Measurements from ENCODE around the gene TMPRSS6.

TMPRSS6 gene

DNA sequence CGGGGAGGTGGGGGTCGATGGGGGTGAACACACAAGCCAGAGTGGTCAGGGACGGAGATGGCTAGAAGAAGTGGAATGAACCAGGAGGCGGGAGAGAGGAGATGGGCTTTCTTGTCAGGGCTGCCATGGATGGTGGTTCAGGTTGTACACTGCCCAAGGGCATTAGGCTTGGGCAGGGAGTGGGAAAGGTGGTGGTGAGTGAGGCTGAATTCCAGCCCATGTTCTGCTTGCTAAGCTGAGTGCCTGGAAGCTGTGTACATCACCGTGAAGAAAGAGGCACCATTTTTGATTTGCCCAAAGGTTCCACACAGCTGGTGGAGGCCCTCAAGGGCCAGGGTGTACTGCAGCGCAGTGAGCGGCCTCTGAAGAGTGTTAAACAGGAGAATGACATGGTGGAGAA, 23.3 kb upstream of the TMPRSS6 start:
- H3K27me3 Mint-ChIP-seq (ENCODE audit: low read depth) = no peaks in the 10 kb centered on the region
- H3K9me3 Mint-ChIP-seq = no peaks in the 10 kb centered on the region
- peak overlapping the region; percentile 65 for H3K27ac Mint-ChIP-seq
- peaks cover 52% of the 10 kb centered on the region for H3K36me3 Mint-ChIP-seq (ENCODE audit: low read depth)
- no peak overlapping the region for H3K4me3 Mint-ChIP-seq
- H3K4me1 Mint-ChIP-seq (ENCODE audit: low read depth) = peaks cover 21% of the 10 kb centered on the region

DNA sequence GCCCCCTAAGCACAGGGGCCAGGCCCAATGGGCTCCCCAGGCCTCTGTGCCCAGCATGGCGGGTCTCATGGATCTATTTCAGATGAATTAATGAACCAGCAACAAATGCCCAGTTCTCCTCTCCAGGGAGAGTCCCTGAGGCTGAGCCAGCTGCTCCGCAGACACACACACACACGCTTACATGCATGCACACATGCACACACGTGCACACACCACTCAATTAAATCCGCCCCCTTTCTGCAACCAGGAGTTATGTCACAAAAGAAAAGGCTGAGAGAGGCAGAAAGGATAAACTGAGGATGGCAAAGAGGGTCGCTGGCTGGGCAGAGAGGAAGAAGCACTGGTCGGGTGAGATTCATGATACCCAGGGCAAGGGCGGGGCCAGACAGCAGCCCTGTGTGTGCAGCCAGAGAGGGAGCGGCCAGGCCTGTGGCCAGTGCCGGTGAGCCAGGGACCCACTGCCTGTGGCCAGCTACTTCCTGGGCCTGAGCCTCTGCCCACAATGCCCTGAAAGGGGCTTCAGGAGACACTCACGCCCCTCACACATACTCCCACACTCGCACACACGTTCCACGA, 20.4 kb upstream of the TMPRSS6 start:
- H3K27ac Mint-ChIP-seq = peak overlapping the region; percentile 14
- H3K27me3 Mint-ChIP-seq (ENCODE audit: low read depth) = no peaks in the 10 kb centered on the region
- H3K4me1 Mint-ChIP-seq (ENCODE audit: low read depth) = peaks cover 25% of the 10 kb centered on the region
- no peaks in the 10 kb centered on the region for H3K9me3 Mint-ChIP-seq
- peaks cover 46% of the 10 kb centered on the region for H3K36me3 Mint-ChIP-seq (ENCODE audit: low read depth)
- H3K4me3 Mint-ChIP-seq = no peak overlapping the region

DNA sequence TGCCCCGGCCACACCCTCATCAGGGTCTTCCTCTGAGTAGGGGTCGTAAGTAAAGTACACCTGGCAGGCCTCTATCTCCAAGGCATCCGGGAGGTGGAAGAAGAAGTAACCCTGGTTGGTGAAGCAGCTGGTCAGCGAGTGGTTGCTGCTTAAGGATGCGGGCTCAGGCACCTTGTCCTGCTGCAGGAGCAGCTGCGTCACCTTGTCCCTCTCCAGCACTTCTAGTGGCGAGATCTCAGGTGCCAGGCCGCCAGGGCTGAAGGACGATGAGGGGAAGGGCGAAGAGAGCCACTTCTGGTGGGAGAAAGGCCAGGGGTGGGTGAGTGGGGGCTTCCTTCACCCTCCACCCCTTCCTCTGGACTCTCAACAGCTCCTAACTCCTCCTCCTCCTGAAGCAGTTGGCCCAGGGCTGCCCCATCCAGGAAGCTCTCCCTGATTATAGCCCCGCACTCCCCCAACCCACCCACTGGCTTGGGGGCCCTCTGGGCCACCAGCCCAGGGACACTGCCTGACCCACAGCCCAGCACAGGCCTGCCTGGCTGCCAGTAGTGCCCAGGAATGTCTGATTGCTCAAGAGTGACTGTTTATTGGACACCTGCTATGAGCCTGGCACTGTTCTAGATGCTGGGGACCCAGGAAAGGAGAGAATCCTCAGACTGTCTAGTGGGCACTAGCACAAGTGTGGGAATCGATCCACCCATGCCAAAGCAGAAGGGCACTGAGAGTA, 19.2 kb upstream of the TMPRSS6 start:
- Mint-ChIP-seq H3K4me3 (no peak overlapping the region), H3K36me3 (ENCODE audit: low read depth) (peaks cover 45% of the 10 kb centered on the region), H3K27me3 (ENCODE audit: low read depth) (no peaks in the 10 kb centered on the region), H3K27ac (peak overlapping the region; percentile 20), H3K4me1 (ENCODE audit: low read depth) (peaks cover 35% of the 10 kb centered on the region), H3K9me3 (no peaks in the 10 kb centered on the region)

DNA sequence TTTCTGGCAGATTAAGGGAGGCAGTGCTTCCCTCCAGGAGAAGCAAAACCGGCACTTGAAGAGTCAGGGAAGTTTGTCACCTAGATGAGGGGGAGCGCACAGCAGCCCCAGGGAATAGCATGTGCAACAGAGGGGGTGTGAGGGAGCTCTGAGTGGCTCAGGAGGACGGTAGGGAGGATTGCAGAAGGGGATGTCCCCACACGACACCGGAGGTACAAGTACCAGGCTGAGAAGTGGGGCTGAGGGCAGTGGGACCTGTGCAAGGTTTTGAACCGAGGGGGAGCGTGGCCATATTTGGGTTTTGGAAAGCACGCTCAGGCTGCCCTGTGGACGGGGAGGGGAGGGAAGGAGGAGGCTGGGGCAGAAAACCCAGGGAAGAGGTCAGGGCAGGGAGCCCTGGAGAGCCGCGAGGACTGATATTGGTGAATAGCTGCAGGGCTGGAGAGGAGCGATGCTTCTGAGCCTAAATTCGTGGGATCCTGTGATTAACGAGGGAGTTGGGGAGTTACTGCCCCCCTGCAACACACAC, 17.9 kb upstream of the TMPRSS6 start:
- H3K36me3 Mint-ChIP-seq (ENCODE audit: low read depth) = peaks cover 39% of the 10 kb centered on the region
- peak overlapping the region; percentile 69 for H3K27ac Mint-ChIP-seq
- no peaks in the 10 kb centered on the region for H3K9me3 Mint-ChIP-seq
- H3K27me3 Mint-ChIP-seq (ENCODE audit: low read depth) = no peaks in the 10 kb centered on the region
- no peak overlapping the region for H3K4me3 Mint-ChIP-seq
- H3K4me1 Mint-ChIP-seq (ENCODE audit: low read depth) = peaks cover 42% of the 10 kb centered on the region

DNA sequence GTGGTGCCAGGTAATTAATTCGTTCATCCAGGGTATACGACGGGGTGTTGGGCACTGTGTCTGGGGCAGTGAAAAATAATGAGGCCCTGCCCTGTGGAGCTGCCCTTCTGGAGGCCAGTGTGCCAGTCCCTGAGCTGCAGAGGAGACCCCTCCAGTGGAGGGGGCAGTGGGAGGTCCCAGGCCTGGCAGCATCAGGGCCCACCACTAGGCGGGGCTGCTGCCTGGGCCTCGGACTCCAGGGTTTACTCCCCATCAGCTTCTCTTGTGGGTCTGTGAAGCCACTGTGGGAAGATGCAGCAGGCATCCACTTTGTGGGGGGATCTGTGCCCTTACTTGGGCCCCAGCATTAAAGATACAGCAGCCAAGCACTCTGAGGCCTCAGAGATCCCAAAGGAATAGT, 17.4 kb upstream of the TMPRSS6 start:
- Mint-ChIP-seq H3K9me3 (no peaks in the 10 kb centered on the region), H3K27ac (peak overlapping the region; percentile 69), H3K36me3 (ENCODE audit: low read depth) (peaks cover 37% of the 10 kb centered on the region), H3K4me3 (no peak overlapping the region), H3K4me1 (ENCODE audit: low read depth) (peaks cover 46% of the 10 kb centered on the region), H3K27me3 (ENCODE audit: low read depth) (no peaks in the 10 kb centered on the region)

DNA sequence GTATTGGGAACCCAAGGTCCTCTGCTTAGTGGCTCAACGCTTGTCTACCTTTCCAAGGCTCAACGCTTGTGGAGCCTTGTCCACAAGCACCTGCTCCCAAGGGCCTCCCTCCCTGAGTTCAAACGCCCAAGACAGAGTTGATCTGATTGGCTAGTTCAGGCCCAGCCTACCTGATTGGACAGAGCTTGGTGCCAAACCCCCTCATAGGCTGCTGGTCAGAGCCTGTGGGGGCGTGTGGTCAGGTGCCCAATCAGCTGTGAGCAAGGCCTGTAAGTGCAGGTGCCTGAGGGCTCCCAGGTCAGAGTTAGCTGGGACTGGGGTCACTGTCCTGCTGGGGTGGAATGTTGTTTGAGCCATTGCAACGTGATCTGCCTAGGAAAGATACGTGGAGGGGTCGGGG, 16.9 kb upstream of the TMPRSS6 start:
- Mint-ChIP-seq H3K27me3 (ENCODE audit: low read depth) (no peaks in the 10 kb centered on the region), H3K36me3 (ENCODE audit: low read depth) (peaks cover 36% of the 10 kb centered on the region), H3K4me3 (no peak overlapping the region), H3K9me3 (no peaks in the 10 kb centered on the region), H3K27ac (peak overlapping the region; percentile 69), H3K4me1 (ENCODE audit: low read depth) (peaks cover 48% of the 10 kb centered on the region)

DNA sequence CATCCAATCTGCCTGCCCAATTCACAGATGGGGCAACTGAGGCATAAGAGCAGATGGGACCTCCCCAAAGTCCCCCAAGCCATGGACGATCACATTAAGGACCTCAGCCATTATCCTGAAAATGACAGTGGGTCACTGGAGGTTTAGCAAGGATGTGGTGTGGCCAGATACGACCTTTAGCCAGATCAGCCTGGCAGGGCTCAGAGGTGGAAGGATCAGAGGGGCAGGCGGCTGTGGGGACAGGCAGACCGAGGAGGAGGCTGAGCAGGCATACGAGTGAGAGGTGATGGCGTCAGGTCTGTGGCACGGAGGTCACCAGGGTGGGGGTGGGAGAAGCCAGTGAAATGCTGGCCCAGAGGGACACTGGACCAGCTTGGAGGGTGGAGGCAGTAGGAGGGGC, 14.1 kb upstream of the TMPRSS6 start:
- no peak overlapping the region for H3K4me3 Mint-ChIP-seq
- H3K36me3 Mint-ChIP-seq (ENCODE audit: low read depth) = peaks cover 37% of the 10 kb centered on the region

DNA sequence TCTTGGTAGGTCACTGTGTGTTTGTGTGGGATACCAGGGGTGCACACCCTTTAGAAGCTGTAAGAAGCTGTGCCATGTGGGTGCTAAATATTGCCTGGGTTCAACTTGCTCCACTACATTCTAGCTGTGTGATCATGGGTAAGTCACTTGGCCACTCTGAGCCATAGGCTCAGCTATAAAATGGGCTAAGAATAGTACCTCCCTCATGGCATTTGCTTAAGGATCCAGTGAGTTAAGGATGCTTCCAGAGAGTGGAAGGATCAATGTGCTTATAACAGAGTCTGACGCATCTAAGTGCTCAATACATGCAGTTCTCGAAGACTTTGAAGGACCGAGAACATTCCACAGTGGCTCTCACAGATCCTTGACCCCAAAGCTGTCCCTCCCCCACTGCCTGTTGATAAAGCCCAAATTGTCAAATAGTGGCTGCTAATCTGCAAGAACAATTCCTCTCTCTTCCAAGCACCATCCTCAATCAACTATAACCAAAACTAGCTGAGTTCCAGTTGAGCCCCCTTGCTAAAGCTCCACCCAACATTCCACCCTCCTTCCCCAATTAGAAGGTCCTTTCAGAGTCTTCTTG, 13.2 kb upstream of the TMPRSS6 start:
- H3K36me3 Mint-ChIP-seq (ENCODE audit: low read depth) = peaks cover 34% of the 10 kb centered on the region
- no peaks in the 10 kb centered on the region for H3K9me3 Mint-ChIP-seq
- H3K27ac Mint-ChIP-seq = peak overlapping the region; percentile 91
- peaks cover 71% of the 10 kb centered on the region for H3K4me1 Mint-ChIP-seq (ENCODE audit: low read depth)
- H3K27me3 Mint-ChIP-seq (ENCODE audit: low read depth) = no peaks in the 10 kb centered on the region
- peak overlapping the region; percentile 70 for H3K4me3 Mint-ChIP-seq

More for the DNA sequence above, 14.1 kb upstream of the TMPRSS6 start:
- H3K27me3 Mint-ChIP-seq (ENCODE audit: low read depth) = no peaks in the 10 kb centered on the region
- no peaks in the 10 kb centered on the region for H3K9me3 Mint-ChIP-seq
- peak overlapping the region; percentile 91 for H3K27ac Mint-ChIP-seq
- peaks cover 64% of the 10 kb centered on the region for H3K4me1 Mint-ChIP-seq (ENCODE audit: low read depth)

DNA sequence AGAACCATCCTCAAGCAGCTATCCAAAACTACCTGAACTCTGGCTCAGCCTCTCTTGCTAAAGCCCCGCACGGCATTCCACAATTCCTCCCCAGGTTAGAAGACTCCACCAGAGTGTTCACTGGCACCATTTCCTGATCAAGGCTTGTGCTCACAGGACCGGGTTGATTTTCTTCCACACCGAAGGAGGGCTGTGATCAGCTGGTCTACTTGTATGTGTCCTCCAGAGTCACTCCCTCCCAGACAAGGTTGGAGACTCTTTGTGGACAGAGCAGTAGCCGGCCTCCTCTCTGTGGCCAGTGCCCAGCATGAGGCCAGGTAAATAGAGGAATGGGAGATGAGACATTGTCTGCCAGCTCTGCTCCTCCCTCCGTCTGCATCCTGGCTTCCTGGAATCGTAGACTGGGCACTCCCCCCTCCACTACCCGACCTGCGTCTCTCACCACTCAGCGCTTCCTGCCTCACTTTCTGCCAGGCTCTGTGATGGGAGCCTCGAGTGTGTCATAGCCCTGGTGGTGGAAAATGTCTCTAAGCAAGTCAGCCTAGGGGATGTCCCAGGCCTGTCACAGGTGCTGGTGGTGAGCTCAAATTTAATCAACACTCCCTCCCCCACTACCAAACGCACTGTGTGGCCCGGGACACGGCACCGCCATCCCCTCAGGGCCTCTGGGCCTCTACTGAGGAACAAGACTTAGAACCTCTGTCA, 12.5 kb upstream of the TMPRSS6 start:
- Mint-ChIP-seq H3K27ac (peak overlapping the region; percentile 91), H3K36me3 (ENCODE audit: low read depth) (peaks cover 28% of the 10 kb centered on the region), H3K9me3 (no peaks in the 10 kb centered on the region), H3K4me3 (peak overlapping the region; percentile 70), H3K27me3 (ENCODE audit: low read depth) (no peaks in the 10 kb centered on the region), H3K4me1 (ENCODE audit: low read depth) (peaks cover 68% of the 10 kb centered on the region)

DNA sequence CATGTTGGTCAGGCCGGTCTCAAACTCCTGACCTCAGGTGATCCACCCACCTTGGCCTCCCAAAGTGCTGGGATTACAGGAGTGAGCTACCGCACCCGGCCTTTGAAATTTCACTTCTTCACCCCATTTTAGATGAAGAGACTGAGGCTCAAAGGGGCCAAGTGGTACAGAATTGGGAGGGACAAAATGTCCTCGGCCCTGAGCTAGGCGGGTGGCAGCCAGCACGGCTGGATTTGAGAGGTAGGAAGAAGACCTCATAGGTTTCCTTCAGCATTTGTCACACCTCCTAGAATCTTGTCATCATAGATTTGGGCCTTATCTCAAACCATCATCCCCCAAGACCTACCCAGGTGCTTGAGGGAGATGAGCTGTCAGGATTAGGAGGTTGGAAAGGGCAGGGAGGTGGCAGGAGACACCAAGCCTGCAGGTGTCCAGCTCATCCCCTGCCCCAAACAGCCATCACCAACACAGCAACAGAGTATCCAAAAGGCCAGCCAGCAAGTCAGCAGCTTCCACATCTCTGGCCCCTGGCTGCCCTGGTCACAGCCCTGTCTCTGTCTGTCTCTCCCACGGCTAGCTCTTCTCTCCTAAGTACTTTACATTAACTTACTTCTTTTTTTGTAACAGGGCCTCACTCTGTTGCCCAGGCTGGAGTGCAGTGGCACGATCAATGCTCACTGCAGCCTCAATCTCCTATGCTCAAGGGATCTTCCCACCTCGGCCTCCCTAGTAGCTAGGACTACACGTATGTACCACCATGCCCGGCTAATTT, 11.2 kb upstream of the TMPRSS6 start:
- peaks cover 25% of the 10 kb centered on the region for H3K36me3 Mint-ChIP-seq (ENCODE audit: low read depth)

DNA sequence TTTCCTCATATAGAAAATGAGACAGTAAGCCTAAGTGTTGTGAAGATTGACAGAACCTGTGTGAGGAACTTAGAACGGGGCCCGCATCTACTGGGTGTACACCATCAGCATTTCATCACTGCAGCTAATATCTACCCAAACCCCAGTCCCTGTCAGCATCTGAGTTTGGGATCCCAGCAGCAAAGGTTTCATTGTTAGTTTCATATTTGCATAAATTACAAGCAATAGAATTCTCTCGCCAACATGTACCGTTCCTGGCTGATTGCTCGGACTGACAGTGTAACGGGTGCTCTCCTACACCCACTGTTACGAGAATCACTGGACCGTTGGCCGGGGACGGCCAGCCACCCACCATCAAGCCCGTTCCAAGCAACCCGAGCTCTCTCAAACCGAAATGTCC, 10.4 kb upstream of the TMPRSS6 start:
- Mint-ChIP-seq H3K4me1 (ENCODE audit: low read depth) (peaks cover 71% of the 10 kb centered on the region), H3K27ac (peak overlapping the region; percentile 73), H3K36me3 (ENCODE audit: low read depth) (peaks cover 21% of the 10 kb centered on the region), H3K9me3 (no peaks in the 10 kb centered on the region), H3K27me3 (ENCODE audit: low read depth) (no peaks in the 10 kb centered on the region), H3K4me3 (no peak overlapping the region)

More for the DNA sequence above, 11.2 kb upstream of the TMPRSS6 start:
- peaks cover 72% of the 10 kb centered on the region for H3K4me1 Mint-ChIP-seq (ENCODE audit: low read depth)
- no peaks in the 10 kb centered on the region for H3K27me3 Mint-ChIP-seq (ENCODE audit: low read depth)
- peak overlapping the region; percentile 91 for H3K27ac Mint-ChIP-seq
- H3K9me3 Mint-ChIP-seq = no peaks in the 10 kb centered on the region
- H3K4me3 Mint-ChIP-seq = peak overlapping the region; percentile 56

DNA sequence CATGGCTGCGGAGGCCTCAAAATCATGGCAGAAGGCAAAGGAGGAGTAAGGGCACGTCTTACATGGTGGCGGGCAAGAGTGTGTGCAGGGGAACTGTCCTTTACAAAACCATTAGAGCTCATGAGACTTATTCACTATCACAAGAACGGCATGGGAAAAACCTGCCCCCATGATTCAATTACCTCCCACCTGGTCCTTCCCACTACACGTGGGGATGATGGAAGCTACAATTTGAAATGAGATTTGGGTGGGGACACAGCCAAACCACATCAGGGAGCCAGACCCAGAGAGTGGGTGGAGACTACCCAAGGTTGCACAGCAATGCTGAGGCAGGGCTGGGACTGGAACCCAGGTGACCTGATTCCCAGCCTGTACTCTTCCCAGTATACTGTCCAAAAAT, 8.6 kb upstream of the TMPRSS6 start:
- H3K27ac Mint-ChIP-seq = peak overlapping the region; percentile 23

DNA sequence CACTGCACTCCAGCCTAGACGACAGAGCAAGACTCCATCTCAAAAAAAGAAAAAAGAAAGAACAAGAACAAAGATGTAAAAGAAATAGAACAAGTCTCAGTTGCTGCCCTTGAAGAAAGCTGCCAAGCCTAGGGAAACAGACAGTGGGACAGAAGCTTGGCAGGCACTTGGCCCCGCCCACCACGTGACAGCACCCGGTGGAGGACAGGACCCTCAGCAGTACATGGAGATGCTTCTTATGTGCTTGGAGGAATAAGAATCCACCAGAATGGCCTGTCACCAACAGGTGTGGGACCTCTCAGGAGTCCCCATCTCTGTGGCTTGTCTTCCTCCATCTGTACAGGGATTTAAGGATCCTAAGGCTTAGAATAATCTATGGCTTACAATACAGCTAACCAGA, 7.6 kb upstream of the TMPRSS6 start:
- Mint-ChIP-seq H3K27ac (peak overlapping the region; percentile 49), H3K27me3 (ENCODE audit: low read depth) (no peaks in the 10 kb centered on the region), H3K9me3 (no peaks in the 10 kb centered on the region), H3K4me1 (ENCODE audit: low read depth) (peaks cover 49% of the 10 kb centered on the region), H3K36me3 (ENCODE audit: low read depth) (peaks cover 11% of the 10 kb centered on the region), H3K4me3 (no peak overlapping the region)

More for the DNA sequence above, 8.6 kb upstream of the TMPRSS6 start:
- peaks cover 11% of the 10 kb centered on the region for H3K36me3 Mint-ChIP-seq (ENCODE audit: low read depth)
- H3K4me1 Mint-ChIP-seq (ENCODE audit: low read depth) = peaks cover 59% of the 10 kb centered on the region
- H3K27me3 Mint-ChIP-seq (ENCODE audit: low read depth) = no peaks in the 10 kb centered on the region
- H3K4me3 Mint-ChIP-seq = no peak overlapping the region
- no peaks in the 10 kb centered on the region for H3K9me3 Mint-ChIP-seq

DNA sequence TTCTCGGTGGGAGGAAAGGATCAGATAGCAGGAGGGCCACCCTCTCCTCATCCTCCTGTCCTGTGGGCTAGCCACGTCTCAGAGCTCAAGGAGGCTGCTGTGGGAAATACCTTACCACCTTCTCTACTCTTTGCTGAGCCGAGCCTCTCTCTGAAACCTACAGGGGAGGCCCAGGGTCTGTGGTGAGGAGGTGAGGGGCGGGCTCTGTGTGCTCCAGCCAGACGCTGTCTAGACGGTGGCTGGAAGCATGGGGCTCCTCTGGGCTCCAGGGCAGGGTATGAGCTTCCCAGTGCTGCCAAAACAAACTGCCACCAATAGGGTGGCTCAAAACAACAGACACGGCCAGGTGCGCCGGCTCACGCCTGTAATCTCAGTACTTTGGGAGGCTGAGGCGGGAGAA, 5.5 kb upstream of the TMPRSS6 start:
- Mint-ChIP-seq H3K27ac (no peak overlapping the region), H3K27me3 (ENCODE audit: low read depth) (no peaks in the 10 kb centered on the region), H3K9me3 (no peaks in the 10 kb centered on the region), H3K36me3 (ENCODE audit: low read depth) (peaks cover 9% of the 10 kb centered on the region), H3K4me1 (ENCODE audit: low read depth) (peaks cover 34% of the 10 kb centered on the region), H3K4me3 (no peak overlapping the region)
